AG08396 (cell line): Measurements from ENCODE around the gene ACVR2B.

Experiments
- DNase-seq: peaks from one replicate; pipeline ENCODE4 v3.0.0; 2012; ENCODE audit warnings: low spot score, mixed read lengths

Gene ACVR2B

GRCh38 chr3:38533285-38533976 lies 79.7 kb downstream of the ACVR2B start:
- DNase-seq, result no peak

- DNase-seq, result no peak
Measured at GRCh38 chr3:38534180-38534579, 80.5 kb downstream of the ACVR2B start.

- DNase-seq, result no peak
Measured at GRCh38 chr3:38534604-38535003, 80.9 kb downstream of the ACVR2B start.

- no peak for DNase-seq
Measured at GRCh38 chr3:38536671-38537070, 83.0 kb downstream of the ACVR2B start.

GRCh38 chr3:38538773-38539353 lies 85.2 kb downstream of the ACVR2B start:
- DNase-seq, result no peak

GRCh38 chr3:38541806-38542205 lies 88.1 kb downstream of the ACVR2B start:
- DNase-seq, result no peak
